K562 (cell line): ENCODE data around the gene AZU1. TPM values are rescaled to one million over a fixed set of nuclear protein-coding genes. Genes with fewer than 3 reads are reported as not detected.

Experiments used
- ATF2 ChIP-seq: sonication (generic); formaldehyde crosslinking; IDR thresholded peaks from 2 replicates; pipeline ENCODE4 v1.8.1; 2022; ENCODE audit warnings: missing genetic modification reagents
- CBFB ChIP-seq: sonication (generic); formaldehyde crosslinking; IDR thresholded peaks from 2 replicates; pipeline ENCODE4 v1.4.0; 2020; ENCODE audit warnings: mild to moderate bottlenecking, missing genetic modification reagents
- CHCHD3 ChIP-seq: fragments of 250-450 bp; sonication (Bioruptor Pico); IDR thresholded peaks from 2 replicates; pipeline ENCODE4 v2.1.2; 2022; ENCODE audit warnings: mild to moderate bottlenecking
- CXXC5 ChIP-seq: fragments of 250-450 bp; sonication (Bioruptor Pico); IDR thresholded peaks from 2 replicates; pipeline ENCODE4 v1.8.0; 2022; ENCODE audit warnings: inconsistent platforms, mild to moderate bottlenecking, moderate library complexity
- GATAD2B ChIP-seq: fragments of 450-650 bp; IDR thresholded peaks from 2 replicates; pipeline ENCODE4 v1.6.1; 2017; ENCODE audit warnings: mild to moderate bottlenecking, borderline replicate concordance
- HOMEZ ChIP-seq: fragments of 250-450 bp; sonication (Bioruptor Pico); IDR thresholded peaks from 2 replicates; pipeline ENCODE4 v1.4.0; 2020; ENCODE audit warnings: mild to moderate bottlenecking, moderate library complexity
- MAFF ChIP-seq: IDR thresholded peaks from 2 replicates; pipeline ENCODE4 v1.6.1; 2012; ENCODE audit warnings: low read length, improper control_type of control experiment
- MNT ChIP-seq, 2 experiments: fragments of 450-650 bp; conservative IDR thresholded peaks; 2 replicates each; pipeline ENCODE4 v1.6.1; 2017; ENCODE audit warnings: mild to moderate bottlenecking in 2 of 2, moderate library complexity in 2 of 2
- MXI1 ChIP-seq: IDR thresholded peaks from 2 replicates; pipeline ENCODE4 v1.6.1; 2011; ENCODE audit warnings: low read depth, mild to moderate bottlenecking, improper control_type of control experiment, low read length
- RBM34 ChIP-seq: fragments of 200-400 bp; formaldehyde crosslinking; IDR thresholded peaks from 2 replicates; pipeline ENCODE4 v1.6.1; 2018; ENCODE audit warnings: low read length, borderline replicate concordance; ENCODE audit not compliant: insufficient read depth
- RCOR1 ChIP-seq, 2 experiments: IDR thresholded peaks; 2 replicates each; pipeline ENCODE4 v1.6.1; 2012; ENCODE audit warnings: low read depth in 2 of 2, low read length in 2 of 2, borderline replicate concordance in 1 of 2, improper control_type of control experiment in 1 of 2
- TAF1 ChIP-seq: IDR thresholded peaks from 2 replicates; pipeline ENCODE4 v1.6.1; 2011; ENCODE audit warnings: mild to moderate bottlenecking, low read length, moderate library complexity; ENCODE audit not compliant: insufficient read depth, control insufficient read depth, severe bottlenecking; ENCODE audit errors: extremely low read depth
- TCF7L2 ChIP-seq: fragments of 150-350 bp; IDR thresholded peaks from 2 replicates; pipeline ENCODE4 v1.6.1; 2016; ENCODE audit warnings: low read depth, mild to moderate bottlenecking, low read length, moderate library complexity
- ZBTB34 ChIP-seq: fragments of 250-450 bp; sonication (Bioruptor Pico); IDR thresholded peaks from 2 replicates; pipeline ENCODE4 v1.8.0; 2021; ENCODE audit warnings: mild to moderate bottlenecking, moderate library complexity
- ZEB2 ChIP-seq: fragments of 450-650 bp; IDR thresholded peaks from 2 replicates; pipeline ENCODE4 v1.6.1; 2016
- ZKSCAN1 ChIP-seq: fragments of 150-350 bp; IDR thresholded peaks from 2 replicates; pipeline ENCODE4 v1.6.1; 2016; ENCODE audit warnings: low read depth, low read length
- ZNF197 ChIP-seq: fragments of 200-800 bp; sonication (Bioruptor generic); IDR thresholded peaks from 2 replicates; pipeline ENCODE4 v1.6.1; 2016; ENCODE audit warnings: low read depth, missing genetic modification characterization, missing compliant biosample characterization
- polyA plus RNA-seq, 8 experiments: library from polyadenylated mRNA; depleted of rRNA in 4 of 8; stranded (reverse) in 5 of 8; unstranded in 3 of 8; fragments of >200 nt; fragmentation: Nextera tagmentation in 2 of 8; fragmentation: Illumina TruSeq in 1 of 8; extraction: Ambion mirVana in 2 of 8; extraction: Trizol in 1 of 8; gene quantifications; 2 replicates each; pipeline versions ENCODE4 v1.2.1 to v1.2.3, GENCODE V29; 2011 to 2014; ENCODE audit warnings: inconsistent platforms in 1 of 8, missing spikeins in 1 of 8
- total RNA-seq, 7 experiments: library from RNA; depleted of rRNA in 6 of 7; stranded (reverse); fragments of >200 nt in 6 of 7; fragmentation: Illumina TruSeq in 2 of 7; extraction: Trizol in 2 of 7; gene quantifications; 2 replicates each; pipeline versions ENCODE4 v1.2.1 to v1.2.3, GENCODE V29; 2011 to 2021; ENCODE audit warnings: low replicate concordance in 1 of 7

Gene AZU1
- total and polyA plus RNA-seq, 9 of the 15 experiments (the other 6 are each of a cell fraction or from before 2014, with no cell fraction given), result 0.29 to 1.9 (median 0.59) TPM; not detected in 3

- TF ChIP-seq MNT (conservative IDR thresholded peaks at IDR 0.05), result 0 out of 4 replicates have a peak, but pooled peaks of 1 of the 2 experiments have one; percentile 47
- no peak for TF ChIP-seq CBFB (CRISPR knock-in tag)
- TF ChIP-seq TCF7L2, result no peak
- no peak for TF ChIP-seq HOMEZ
- no peak for TF ChIP-seq CHCHD3
- no peak for TF ChIP-seq MXI1
- TF ChIP-seq ZNF197 (CRISPR knock-in tag), result no peak
- 0 out of 2 replicates have a peak, but pooled peaks have one; percentile 15 for TF ChIP-seq CXXC5 (CRISPR knock-in tag)
- no peak for TF ChIP-seq ZBTB34 (CRISPR knock-in tag)
- TF ChIP-seq ZEB2, result no peak
- TF ChIP-seq RCOR1 (IDR thresholded peaks at IDR 0.05; ENCODE audit: borderline replicate concordance in 1 of 2, low read depth in 2 of 2, low read length in 2 of 2), result no peak
- TF ChIP-seq ZKSCAN1, result no peak
- no peak for TF ChIP-seq MAFF
- no peak for TF ChIP-seq GATAD2B
- TF ChIP-seq TAF1, result peak; percentile 38
- TF ChIP-seq RBM34, result no peak
- TF ChIP-seq ATF2 (CRISPR knock-in tag), result no peak
Observed at GRCh38 chr19:821231-821824, 6.3 kb upstream of the AZU1 start (continued).
